SHP77 (cell line): ENCODE data around the gene APBA1.

ENCODE experiments used
- DNase-seq, 2 experiments: peaks; one replicate each; lab custom pipeline; 2025; lab: John Stamatoyannopoulos, UW

The APBA1 gene

DNA sequence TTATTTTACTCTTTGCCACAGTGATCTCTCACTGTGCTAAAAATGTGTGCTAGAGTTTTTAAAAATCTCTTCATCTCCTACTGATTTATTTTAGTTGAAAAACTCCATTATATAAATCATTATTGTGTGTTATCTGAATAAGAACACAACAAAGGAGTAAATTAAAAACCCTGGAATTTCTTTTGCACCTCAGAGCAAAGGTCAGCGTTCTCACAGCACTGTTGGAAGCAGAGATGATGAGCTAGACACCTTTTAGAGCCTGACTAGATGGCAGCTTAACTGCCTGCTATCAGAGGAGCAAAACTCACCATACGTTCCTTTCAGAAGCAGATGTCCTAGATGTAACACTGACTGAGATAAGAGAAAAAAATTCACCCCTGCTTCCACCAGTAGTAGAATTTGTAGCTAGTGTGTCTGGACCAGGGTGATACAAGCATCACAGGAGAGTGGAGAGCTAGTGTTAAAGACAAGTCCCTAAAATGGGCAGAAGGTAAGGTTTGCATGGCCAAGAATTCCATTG, 200.0 kb downstream of the APBA1 start:
- no peak for DNase-seq

DNA sequence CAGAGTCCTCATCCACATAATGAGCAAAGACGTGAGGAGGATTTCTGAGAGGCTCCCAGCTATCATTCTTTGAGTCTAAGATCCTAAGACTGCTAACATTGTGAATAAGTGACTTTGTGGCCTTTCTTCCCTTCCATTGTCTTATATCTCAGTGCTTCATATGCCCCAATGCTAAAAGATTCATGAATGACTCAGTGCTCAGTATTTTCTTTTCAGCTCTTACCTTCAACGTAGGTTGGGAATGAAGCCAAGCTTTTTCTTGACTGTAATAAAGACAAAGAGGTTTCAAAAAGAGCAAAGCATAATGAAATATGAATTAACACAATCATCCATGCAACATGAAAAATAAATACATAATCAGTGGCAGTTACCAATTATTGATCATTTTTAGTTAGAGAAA, 200.7 kb downstream of the APBA1 start:
- no peak for DNase-seq

DNA sequence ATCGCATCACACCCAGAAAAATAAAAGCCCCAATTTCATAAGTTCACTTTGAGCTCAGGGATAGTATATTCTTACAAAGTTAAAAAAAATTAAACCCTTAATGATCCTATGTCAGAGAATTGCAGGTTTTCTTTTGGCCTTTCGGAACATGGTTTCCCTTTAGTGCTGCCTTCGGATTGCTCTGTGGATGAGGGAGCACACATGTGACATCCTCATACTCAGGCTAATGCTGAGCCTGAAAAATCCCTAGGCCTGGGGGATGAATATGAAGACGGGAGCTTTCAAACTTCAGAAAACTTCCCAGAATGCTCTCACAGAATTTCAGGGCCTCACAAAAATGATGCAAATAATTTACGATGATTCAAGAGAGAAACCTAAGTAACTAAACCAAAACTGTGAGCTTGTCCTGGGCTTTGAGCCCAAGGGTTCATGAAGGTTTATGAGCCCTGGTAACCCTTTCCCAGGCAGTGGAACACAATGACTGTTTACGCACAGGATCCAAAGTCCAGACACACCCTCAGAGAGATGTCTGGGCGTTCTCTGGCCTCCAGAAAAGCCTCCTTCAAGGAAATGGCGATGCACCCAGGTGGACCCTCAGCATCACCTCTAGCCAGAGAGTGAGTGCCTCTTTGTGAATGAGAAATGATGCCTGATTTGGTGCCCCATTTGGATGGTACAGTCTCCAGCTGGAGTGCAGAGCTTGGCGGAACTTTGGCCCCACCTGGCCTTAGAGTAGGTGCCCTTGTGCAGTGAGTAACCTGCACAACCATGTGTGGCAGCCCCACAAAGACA, 201.8 kb downstream of the APBA1 start:
- DNase-seq, result no peak

GRCh38 chr9:69469136-69469535, 203.0 kb downstream of the APBA1 start:
- no peak for DNase-seq

DNA sequence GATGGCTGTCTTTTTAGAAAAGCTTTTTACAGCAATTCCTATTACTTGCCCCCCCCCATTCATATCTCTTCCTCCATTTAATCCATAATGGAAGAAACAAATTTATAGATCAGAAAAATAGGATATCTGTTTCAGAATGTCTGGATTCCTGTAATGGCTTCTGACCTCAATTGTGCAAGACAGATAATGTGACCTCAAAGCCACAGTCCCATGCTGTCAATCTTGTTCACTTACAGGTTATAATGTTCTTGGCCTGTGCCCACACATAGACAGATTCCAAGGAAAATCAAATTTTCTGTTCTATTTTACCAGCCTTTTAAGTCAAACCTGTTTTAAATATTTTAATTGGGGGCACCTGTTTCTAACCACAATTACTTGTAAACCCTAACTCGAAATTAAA, 203.8 kb downstream of the APBA1 start:
- DNase-seq, result no peak

DNA sequence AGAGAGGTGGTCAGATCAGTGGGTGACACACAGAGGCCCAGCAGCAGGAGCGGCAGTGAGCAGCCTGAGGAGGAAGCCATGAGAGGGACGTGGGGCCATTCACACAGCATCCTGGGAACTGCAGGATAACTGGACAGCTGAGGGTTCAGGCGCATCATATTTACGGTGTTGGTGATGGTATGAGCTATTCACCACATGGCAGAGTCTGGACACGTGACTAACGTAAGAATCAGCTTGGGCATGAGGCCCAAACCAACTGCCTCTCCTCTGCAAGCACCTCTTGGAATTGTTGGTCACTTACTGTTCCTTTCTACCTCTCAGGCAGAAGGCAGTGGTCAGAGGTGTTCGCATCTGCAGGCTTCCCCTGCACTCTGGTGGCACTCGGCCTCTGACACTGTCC, 206.0 kb downstream of the APBA1 start:
- no peak for DNase-seq

DNA sequence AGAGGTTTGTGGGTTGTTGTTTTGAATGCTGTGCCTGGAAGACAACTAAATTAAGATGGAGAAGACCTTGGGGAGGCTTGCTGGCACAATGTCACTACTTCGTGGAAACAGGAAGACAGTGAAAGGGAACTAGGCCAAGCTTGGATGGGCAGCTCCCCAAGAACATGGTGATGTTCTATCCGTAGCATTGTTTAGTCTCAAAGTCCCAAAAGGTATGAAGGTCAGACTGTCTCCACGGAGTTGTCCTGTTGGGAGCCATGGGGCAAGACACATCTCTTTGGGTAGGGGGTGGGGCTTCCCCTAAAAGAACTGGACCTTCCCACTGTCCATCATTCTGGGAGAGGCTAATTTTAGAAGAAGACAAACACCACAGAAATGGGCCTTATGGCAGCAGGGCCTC, 206.7 kb downstream of the APBA1 start:
- no peak for DNase-seq

DNA sequence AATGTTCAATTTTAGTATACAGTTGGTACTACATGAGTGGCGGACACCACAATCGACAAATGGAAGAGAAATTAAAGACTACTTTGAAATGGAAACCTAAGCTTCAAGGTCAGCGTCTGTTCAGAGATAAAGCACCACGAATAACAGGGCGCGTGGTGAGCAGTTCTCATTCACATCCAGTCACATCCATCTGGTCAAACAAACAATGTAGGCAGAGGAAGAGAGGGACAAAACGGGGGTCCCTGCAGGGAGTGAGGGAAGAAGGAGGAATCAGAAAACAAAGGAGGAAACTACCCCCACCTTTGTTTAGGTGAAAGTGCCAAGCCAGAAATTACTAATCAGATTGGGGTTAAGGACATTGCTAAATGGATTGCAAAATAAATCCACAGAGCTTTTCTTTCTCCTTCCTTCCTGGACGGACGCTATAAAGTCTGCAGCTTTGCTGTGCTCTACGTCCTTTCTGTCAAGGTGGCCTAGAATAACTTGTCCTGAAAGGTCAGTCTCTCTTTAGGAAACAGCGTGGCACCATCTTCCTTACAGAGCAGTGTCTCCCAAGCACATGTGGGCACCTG, 208.6 kb downstream of the APBA1 start:
- no peak for DNase-seq

DNA sequence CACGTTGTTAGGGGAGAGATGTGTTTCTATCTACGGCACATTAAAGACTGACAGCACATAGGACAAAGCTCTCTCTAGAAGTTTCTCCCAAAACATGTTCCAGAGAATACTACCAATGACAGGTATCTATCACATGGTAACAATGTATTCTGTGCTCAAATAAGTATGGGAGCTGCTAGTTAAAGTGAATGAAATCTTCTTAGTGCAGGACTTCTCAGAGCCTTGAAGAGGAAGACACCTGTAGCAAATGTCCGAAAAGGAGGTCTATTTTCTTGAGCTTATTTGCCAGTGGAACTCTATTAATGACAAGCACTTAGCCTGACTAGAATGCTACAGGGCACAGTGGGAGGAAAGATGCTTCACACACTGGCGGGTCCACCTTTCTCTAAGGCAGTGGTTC, 209.8 kb downstream of the APBA1 start:
- no peak for DNase-seq

DNA sequence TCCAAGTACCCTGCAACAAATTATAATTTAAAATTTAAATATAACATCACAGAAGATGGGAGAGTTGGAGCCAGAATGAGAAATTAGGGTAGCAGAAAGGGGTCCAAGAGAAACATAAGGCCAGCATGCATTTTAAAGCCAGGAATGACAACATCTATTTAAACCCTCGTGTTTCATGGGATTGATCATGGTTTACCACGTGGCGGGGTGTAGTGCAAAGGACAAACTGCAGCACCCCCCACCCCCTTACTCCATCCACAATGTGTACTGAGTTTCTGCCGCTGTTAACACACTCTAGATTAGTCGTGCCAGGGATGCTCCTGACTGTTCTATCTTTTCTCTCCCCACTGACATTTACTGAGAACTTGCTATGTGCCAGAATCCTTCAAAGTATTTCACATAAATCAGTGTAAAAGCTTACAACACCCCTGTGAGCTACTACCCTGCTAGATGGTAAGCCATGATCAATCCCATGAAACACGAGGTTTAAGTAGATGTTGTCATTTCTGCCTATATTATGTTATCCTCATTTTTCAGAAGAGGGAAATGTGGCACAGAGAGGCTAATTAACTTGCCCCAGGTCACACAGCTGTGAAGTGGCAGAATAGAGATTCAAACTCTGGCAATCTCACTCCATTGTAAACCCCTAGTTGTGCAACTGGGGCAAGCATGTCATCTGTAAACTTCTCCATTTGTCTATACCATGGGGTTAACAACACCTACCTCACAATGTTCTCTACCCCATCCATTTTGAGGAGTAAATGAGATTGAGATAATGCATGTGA, 210.9 kb downstream of the APBA1 start:
- no peak for DNase-seq

DNA sequence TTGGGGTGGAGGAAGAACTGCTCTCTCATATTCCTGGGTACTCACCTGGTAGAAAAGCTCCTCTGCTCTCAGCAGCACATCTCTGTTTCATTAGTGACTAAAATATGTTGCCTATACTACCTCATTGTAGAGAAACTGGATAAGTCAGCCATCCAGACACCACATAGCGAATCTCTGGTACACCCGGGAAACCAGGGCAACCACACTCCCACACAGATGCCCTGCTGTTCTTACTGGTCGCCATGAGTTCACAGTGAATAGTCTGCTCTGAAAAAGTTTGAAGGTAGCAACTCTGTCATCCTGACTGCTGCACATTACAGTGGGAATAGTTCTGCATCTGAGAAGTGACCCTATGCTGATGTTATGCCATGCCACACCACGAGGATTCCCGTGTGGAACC, 212.2 kb downstream of the APBA1 start:
- no peak for DNase-seq

DNA sequence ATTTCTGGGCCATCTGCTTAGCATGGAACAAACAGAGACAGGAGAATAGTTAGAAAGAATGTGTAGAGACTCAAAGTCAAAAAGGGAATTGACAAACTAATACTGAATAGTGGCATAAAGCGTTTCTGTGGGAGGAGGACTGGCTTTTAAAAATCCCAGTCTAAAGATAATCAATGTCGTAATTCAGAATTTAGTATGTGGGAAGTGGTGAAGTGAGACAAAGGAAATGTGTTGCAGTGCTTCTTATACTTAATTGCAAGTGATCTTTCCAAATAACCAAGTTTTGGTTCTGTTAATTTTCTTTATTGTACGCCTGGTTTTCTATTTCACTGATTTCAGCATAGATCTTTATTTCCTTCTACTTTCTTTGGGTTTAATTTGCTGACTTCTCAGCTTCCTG, 214.0 kb downstream of the APBA1 start:
- DNase-seq, result no peak

DNA sequence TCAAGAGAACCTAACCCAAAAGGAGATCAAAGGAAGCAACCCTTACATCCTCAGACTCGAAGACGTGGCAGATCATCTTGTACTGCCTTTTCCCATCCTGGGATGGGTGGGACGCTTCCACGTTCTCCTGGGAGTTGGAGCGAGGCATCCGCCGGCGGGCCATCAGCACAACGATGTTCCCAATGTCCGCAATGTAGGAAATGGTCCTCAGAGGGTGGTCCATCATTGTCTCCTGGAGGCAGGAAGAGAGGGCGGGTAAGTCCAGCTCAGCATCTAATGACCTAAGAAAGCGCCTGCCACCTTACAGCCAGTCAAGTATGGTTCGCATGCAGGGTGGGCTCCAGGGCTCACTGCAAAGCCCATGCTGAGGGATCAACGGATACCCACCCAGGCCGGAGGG, 216.0 kb downstream of the APBA1 start:
- DNase-seq, result no peak

GRCh38 chr9:69455311-69455710, 216.9 kb downstream of the APBA1 start:
- no peak for DNase-seq

DNA sequence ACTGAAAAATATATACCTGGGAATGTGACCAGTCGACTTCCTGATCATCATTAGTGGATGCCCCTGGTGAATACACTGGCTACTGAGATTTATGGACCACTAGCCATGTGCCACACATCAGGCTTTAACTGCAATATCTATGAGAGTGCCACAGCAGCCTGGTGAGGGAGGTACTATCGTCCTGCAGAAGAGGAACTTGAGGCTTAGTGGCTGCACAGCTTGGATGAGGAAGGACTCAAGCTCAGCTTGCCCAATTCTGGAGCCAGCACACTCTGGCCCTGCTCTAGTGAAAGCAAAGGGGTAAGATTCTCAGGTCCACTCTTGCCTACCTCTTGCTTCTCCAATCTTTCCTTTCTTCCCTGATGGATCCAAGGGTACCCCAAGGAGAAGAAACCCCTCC, 217.8 kb downstream of the APBA1 start:
- DNase-seq, result no peak

- no peak for DNase-seq
Observed at GRCh38 chr9:69453746-69454145, 218.4 kb downstream of the APBA1 start.

GRCh38 chr9:69452110-69452782, 219.9 kb downstream of the APBA1 start:
- no peak for DNase-seq

DNA sequence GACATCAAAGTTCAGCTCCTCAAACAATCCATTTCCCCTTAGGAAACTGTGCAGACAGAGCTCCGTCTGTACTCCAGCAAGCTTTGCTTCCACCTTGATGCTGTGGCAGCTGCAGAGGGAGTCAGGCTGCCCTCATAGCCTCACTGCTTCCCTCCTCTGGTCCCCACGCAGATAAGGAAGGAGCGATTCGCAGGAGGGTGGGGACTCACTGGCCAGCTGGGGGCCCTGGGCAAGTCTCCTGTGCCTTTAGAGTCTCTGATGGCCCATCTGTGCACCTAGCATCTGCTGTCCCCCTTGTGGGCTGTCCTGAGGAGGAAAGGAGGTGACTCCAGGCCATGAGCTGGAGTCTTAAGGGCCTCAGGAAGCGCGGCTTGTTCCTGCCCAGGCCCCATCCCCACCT, 225.7 kb downstream of the APBA1 start:
- DNase-seq, result no peak

DNA sequence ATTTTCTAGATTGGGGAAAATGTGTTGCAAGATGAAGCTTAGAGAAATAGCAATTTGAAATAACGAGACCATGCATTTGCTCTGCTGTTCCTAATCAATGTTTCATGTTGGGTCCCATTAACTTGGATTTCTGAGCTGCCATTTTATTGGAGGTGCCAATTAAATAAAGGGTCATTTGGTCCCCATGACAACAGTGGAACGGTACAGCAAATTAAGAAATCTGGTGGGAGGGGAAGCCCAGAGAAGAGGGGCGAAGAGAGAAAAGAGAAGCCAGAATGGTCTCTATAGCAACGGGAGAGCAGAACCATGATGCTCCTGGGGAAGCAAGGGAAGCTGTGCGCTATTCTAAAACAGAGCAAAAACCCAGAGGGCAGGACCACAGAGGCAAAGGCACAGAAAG, 226.9 kb downstream of the APBA1 start:
- no peak for DNase-seq

DNA sequence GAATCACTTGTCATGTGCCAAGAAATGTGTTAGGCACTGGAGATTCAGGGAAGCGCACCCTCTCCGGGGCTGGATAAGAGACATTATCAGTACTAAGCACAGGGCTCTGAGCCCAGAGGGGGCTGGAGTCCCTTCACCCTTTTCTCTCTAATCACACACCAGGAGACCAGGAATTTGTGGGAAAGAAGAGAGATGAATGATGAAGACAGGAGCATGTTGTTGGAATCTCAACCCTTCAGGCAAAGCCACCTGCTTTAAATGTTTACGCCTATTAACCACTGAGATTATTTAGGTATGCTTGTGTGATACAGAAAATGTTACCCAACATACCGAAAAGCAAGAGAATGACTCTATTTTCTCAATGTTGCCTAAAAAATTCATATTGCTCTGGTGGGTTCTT, 227.4 kb downstream of the APBA1 start:
- DNase-seq, result no peak

- DNase-seq, result no peak
Observed at GRCh38 chr9:69444021-69444420, 228.2 kb downstream of the APBA1 start.

- peak; percentile 34 to 42 for DNase-seq
Observed at GRCh38 chr9:69443178-69443577, 229.0 kb downstream of the APBA1 start.
